HCT116 (cell line): ENCODE results near the gene TMEM131.

Source experiments
- EZH2 ChIP-seq: fragments of 200-600 bp; sonication (generic); IDR thresholded peaks from 2 replicates; pipeline ENCODE4 v1.6.1; 2017; ENCODE audit warnings: antibody characterized with exemption, mixed run types
- EZH2phosphoT487 ChIP-seq: fragments of 200-600 bp; IDR thresholded peaks from 2 replicates; pipeline ENCODE4 v1.6.1; 2018; ENCODE audit warnings: antibody characterized with exemption, borderline replicate concordance
- POLR2A ChIP-seq: IDR thresholded peaks from 2 replicates; pipeline ENCODE4 v1.7.0; 2011; ENCODE audit warnings: borderline replicate concordance; ENCODE audit not compliant: insufficient read depth, insufficient read length; ENCODE audit errors: extremely low read depth
- POLR2AphosphoS5 ChIP-seq: IDR thresholded peaks from 2 replicates; pipeline ENCODE4 v1.6.1; 2011; ENCODE audit warnings: mild to moderate bottlenecking, low read depth, low read length, moderate library complexity
- RAD21 ChIP-seq: IDR thresholded peaks from 2 replicates; pipeline ENCODE4 v1.6.1; 2012; ENCODE audit warnings: low read depth, mild to moderate bottlenecking
- REST ChIP-seq: IDR thresholded peaks from 2 replicates; pipeline ENCODE4 v1.6.1; 2012; ENCODE audit warnings: low read depth
- SIN3A ChIP-seq: IDR thresholded peaks from 2 replicates; pipeline ENCODE4 v1.6.1; 2012; ENCODE audit warnings: low read depth
- SP1 ChIP-seq: IDR thresholded peaks from 2 replicates; pipeline ENCODE4 v1.6.1; 2012; ENCODE audit warnings: low read depth
- YY1 ChIP-seq: IDR thresholded peaks from 2 replicates; pipeline ENCODE4 v1.6.1; 2011; ENCODE audit warnings: low read length, low read depth, moderate library complexity, mild to moderate bottlenecking; ENCODE audit not compliant: insufficient replicate concordance; ENCODE audit errors: extremely low read depth
- ZBTB33 ChIP-seq: IDR thresholded peaks from 2 replicates; pipeline ENCODE4 v1.6.1; 2011; ENCODE audit warnings: mild to moderate bottlenecking, low read length, moderate library complexity; ENCODE audit not compliant: insufficient replicate concordance; ENCODE audit errors: extremely low read depth
- TF ChIP-seq, protein P1 (sequence below), 3 experiments: fragments of 200-600 bp in 1 of 3; sonication (generic) in 1 of 3; IDR thresholded peaks in 2 of 3; conservative IDR thresholded peaks in 1 of 3; 2 replicates each; pipeline ENCODE4 v1.5.1; 2012 to 2017; ENCODE audit warnings: low read depth in 2 of 3, low read length in 2 of 3, antibody characterized with exemption in 1 of 3, borderline replicate concordance in 1 of 3, control low read depth in 1 of 3, mild to moderate bottlenecking in 1 of 3, mixed read lengths in 1 of 3, mixed run types in 1 of 3, moderate library complexity in 1 of 3; ENCODE audit not compliant: insufficient read depth in 1 of 3
- TF ChIP-seq, protein P2 (sequence below): IDR thresholded peaks from 2 replicates; pipeline ENCODE4 v1.6.1; 2012

- TF ChIP-seq, protein P1, sequence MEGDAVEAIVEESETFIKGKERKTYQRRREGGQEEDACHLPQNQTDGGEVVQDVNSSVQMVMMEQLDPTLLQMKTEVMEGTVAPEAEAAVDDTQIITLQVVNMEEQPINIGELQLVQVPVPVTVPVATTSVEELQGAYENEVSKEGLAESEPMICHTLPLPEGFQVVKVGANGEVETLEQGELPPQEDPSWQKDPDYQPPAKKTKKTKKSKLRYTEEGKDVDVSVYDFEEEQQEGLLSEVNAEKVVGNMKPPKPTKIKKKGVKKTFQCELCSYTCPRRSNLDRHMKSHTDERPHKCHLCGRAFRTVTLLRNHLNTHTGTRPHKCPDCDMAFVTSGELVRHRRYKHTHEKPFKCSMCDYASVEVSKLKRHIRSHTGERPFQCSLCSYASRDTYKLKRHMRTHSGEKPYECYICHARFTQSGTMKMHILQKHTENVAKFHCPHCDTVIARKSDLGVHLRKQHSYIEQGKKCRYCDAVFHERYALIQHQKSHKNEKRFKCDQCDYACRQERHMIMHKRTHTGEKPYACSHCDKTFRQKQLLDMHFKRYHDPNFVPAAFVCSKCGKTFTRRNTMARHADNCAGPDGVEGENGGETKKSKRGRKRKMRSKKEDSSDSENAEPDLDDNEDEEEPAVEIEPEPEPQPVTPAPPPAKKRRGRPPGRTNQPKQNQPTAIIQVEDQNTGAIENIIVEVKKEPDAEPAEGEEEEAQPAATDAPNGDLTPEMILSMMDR (IDR thresholded peaks at IDR 0.05 in 2 of 3, conservative IDR thresholded peaks at IDR 0.05 in 1 of 3; ENCODE audit: borderline replicate concordance in 1 of 3, insufficient read depth in 1 of 3, low read depth in 2 of 3, low read length in 2 of 3) = no peak
- no peak for TF ChIP-seq POLR2A
- no peak for TF ChIP-seq EZH2
- no peak for TF ChIP-seq REST
- no peak for TF ChIP-seq POLR2AphosphoS5
- no peak for TF ChIP-seq EZH2phosphoT487
- no peak for TF ChIP-seq RAD21
- no peak for TF ChIP-seq ZBTB33
- no peak for TF ChIP-seq SP1
- TF ChIP-seq, protein P2, sequence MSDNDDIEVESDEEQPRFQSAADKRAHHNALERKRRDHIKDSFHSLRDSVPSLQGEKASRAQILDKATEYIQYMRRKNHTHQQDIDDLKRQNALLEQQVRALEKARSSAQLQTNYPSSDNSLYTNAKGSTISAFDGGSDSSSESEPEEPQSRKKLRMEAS = no peak
- TF ChIP-seq YY1 = no peak
- no peak for TF ChIP-seq SIN3A
Observed at GRCh38 chr2:97775074-97775473, 220.7 kb downstream of the TMEM131 start.
